ENCODE results near the gene TSHZ2. TPM values are rescaled to one million over a fixed set of nuclear protein-coding genes. Genes with fewer than 3 reads are reported as not detected.
"Not testable (repeated sequence)": the region's sequence is repeated elsewhere in the genome, so short reads cannot be mapped to it uniquely, and the experiment has no call there.

TSHZ2 gene
- total and polyA plus RNA-seq, 12 donors, result 1.5 to 6.2 (median 4.5) TPM

DNA sequence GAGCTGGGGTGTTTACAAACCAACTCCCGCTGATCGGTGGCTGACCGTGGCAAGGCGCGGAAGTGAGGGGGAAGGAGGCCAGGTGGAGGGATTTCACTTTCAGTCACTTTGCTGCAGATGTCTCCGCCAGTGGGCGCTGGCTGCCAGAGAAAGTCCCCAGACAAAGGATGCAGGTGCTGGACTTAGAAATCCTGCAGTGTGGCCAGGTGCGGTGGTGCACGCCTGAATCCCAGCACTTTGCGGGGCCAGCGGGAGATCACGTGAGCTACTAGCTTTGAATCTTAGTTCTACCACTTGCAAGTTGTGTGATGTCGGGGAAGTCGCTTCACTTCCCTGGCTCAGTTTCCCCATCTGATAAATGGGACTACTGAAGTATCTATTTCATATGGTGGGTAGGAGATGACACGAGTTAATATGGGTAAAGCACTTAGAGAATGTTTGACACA is 441.1 kb downstream of the TSHZ2 start:
- intact Hi-C loops (cut with DNase I), result no loop called here
- Histone ChIP-seq H3K4me3 (no peak overlapping the region), H3K9me3 (no peaks in the 10 kb centered on the region), H3K36me3 (no peaks in the 10 kb centered on the region), H3K27me3 (no peaks in the 10 kb centered on the region), H3K4me1 (peaks cover 0 to 21% (median 10%) of the 10 kb centered on the region in 9 donors), H3K27ac (no peak overlapping the region)
- DNase-seq (peak in 1 of 2 donors; percentile 17), ATAC-seq (no peak)
- TF ChIP-seq, protein P1, sequence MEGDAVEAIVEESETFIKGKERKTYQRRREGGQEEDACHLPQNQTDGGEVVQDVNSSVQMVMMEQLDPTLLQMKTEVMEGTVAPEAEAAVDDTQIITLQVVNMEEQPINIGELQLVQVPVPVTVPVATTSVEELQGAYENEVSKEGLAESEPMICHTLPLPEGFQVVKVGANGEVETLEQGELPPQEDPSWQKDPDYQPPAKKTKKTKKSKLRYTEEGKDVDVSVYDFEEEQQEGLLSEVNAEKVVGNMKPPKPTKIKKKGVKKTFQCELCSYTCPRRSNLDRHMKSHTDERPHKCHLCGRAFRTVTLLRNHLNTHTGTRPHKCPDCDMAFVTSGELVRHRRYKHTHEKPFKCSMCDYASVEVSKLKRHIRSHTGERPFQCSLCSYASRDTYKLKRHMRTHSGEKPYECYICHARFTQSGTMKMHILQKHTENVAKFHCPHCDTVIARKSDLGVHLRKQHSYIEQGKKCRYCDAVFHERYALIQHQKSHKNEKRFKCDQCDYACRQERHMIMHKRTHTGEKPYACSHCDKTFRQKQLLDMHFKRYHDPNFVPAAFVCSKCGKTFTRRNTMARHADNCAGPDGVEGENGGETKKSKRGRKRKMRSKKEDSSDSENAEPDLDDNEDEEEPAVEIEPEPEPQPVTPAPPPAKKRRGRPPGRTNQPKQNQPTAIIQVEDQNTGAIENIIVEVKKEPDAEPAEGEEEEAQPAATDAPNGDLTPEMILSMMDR (IDR thresholded peaks at IDR 0.05), result peak in 4 of 9 donors; percentile 5 to 36 (median 16)
- 63 to 67% methylated on average over 15 of the region's 15 CpGs for WGBS, 2 donors

DNA sequence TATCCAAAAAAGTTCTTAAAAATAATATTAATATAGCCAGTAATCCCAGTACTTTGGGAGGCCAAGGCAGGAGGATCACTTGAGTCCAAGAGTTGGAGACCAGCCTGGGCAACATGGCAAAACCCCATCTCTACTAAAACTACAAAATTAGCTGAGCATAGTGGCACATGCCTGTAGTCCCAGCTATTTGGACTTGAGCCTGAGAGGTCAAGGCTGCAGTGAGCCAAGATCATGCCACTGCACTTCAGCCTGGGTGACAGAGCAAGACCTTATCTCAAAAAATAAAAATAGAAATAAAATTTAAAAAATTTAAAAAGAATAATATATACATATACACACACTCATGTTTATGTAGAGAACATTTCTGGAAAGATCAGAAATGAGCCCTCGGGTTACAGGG is 441.7 kb downstream of the TSHZ2 start:
- DNase-seq; H3K27me3 ChIP-seq; ATAC-seq; H3K9me3 ChIP-seq; H3K4me3 ChIP-seq; H3K36me3 ChIP-seq; intact Hi-C loops (cut with DNase I); H3K27ac ChIP-seq: not testable (repeated sequence)
- H3K4me1 ChIP-seq, result peaks cover 0 to 14% (median 4%) of the 10 kb centered on the region in 9 donors
- WGBS, 2 donors, result 87 to 89% methylated on average over 1 of the region's 1 CpG

DNA sequence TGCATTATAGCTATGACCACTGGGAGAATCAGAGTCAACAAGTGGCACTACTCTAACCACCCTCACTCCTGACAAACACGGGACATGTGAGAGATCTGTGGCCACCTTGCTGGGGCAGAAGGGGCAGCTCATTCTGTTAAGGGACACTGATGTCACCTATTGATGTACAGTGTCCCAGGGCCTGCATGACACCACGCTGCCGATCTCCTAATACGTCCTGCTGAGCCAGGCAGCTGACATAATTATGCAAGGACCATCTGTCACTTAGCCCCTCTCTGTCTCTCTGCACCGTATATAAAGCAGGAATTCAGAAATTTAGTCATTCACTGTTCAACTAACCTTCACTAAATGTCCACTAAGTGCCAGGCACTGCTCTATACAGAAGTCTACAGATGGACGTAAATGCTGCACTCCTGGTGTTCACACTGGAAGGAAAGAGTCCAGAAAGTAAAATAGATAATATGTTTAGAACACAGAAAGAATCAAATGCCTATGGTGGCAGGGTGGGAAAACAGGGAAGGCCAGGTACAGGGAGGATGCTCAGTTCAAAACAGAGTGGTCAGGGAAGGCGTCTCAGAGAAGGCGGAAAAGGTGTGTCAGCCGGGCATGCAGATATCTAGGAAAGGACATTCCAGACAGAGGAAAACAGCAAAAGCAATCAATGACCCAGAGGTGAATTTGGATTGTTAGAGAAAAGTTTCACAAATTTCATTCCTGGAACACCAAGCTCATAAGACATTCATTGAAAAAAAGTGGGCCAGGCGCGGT is 447.7 kb downstream of the TSHZ2 start:
- no peak for DNase-seq
- TF ChIP-seq, protein P1 (IDR thresholded peaks at IDR 0.05), result no peak
- no peak for ATAC-seq
- no peaks in the 10 kb centered on the region for H3K36me3 ChIP-seq
- intact Hi-C loops (cut with DNase I), result no loop called here
- no peaks in the 10 kb centered on the region for H3K27me3 ChIP-seq
- 95% methylated on average over 11 of the region's 11 CpGs for WGBS, 2 donors
- H3K4me1 ChIP-seq, result no peaks in the 10 kb centered on the region
- no peak overlapping the region for H3K4me3 ChIP-seq
- no peaks in the 10 kb centered on the region for H3K9me3 ChIP-seq
- H3K27ac ChIP-seq, result no peak overlapping the region

DNA sequence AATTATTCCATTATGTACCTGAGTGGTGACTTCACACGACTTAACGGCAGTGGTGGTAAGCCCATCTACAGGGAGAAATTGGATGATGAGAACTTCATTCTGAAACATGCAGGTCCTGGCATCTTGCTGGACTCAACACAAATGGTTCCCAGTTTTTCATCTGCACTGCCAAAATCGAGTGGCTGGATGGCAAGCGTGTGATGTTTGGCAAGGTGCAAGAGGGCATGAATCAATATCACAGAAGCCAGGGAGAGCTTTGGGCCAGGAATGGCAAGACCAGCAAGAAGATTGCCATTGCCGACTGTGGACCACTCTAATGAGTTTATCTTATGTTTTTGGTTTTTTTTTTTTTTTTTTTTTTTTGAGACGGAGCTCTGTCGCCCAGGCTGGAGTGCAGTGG is 449.2 kb downstream of the TSHZ2 start:
- Histone ChIP-seq H3K4me3 (no peak overlapping the region), H3K9me3 (no peaks in the 10 kb centered on the region), H3K27me3 (no peaks in the 10 kb centered on the region), H3K4me1 (peaks cover 0 to 7% (median 0%) of the 10 kb centered on the region in 9 donors), H3K36me3 (no peaks in the 10 kb centered on the region), H3K27ac (no peak overlapping the region)
- intact Hi-C loops (cut with DNase I), result no loop called here
- DNase-seq, result no peak
- 96 to 98% methylated on average over 5 of the region's 7 CpGs for WGBS, 2 donors
- no peak for ATAC-seq
- TF ChIP-seq, protein P1 (IDR thresholded peaks at IDR 0.05), result no peak

DNA sequence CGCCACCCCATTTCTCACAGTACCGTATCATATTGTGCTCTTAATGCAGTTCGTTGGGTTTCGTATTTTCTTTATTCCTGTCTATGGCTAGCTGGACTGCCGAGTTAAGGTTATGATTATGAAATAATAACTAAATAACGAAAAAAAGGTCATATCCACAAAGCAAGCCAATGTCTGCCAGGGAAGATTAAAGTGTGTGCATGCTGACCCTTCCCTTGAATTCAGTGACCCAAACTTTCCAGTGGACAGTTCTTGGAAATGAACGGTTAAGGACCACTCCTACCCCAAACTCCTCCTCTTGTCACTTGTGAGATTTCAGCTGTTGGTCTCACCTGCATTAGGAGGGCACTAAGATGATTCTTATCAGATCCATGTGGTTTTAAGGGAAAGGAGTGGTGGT is 449.9 kb downstream of the TSHZ2 start:
- TF ChIP-seq, protein P1 (IDR thresholded peaks at IDR 0.05), result no peak
- Histone ChIP-seq H3K4me1 (peaks cover 0 to 7% (median 0%) of the 10 kb centered on the region in 9 donors), H3K9me3 (no peaks in the 10 kb centered on the region), H3K36me3 (no peaks in the 10 kb centered on the region), H3K27me3 (no peaks in the 10 kb centered on the region), H3K27ac (no peak overlapping the region), H3K4me3 (no peak overlapping the region)
- intact Hi-C loops (cut with DNase I), result no loop called here
- ATAC-seq, result no peak
- DNase-seq, result no peak
- 95% methylated on average over 7 of the region's 7 CpGs for WGBS, 2 donors

Measured in heart right ventricle (tissue), 16 donors.